Psoas muscle (tissue), 8 donors: ENCODE results near the gene GABRB1. TPM values are rescaled to one million over a fixed set of nuclear protein-coding genes. Genes with fewer than 3 reads are reported as not detected.

Source experiments
- ATAC-seq, 4 donors: fragments of 200-7000 bp; cut with Tn5 transposase; one replicate each; pipeline ENCODE4 v1.9.1; 2020; ENCODE audit warnings: moderate library complexity in 3 of 4, mild to moderate bottlenecking in 2 of 4
- DNase-seq, 2 donors: peaks; one replicate each; pipeline ENCODE4 v3.0.0-alpha.2; 2020
- H3K27ac ChIP-seq: fragments of 200-600 bp; one replicate; pipeline ENCODE4 v1.8.0; 2022
- H3K27me3 ChIP-seq, 3 donors: fragments of 200-600 bp in 1 of 3; one replicate each; pipeline versions ENCODE4 v1.6.1 to v1.8.0; 2013 to 2022; ENCODE audit warnings: low read length in 2 of 3, mild to moderate bottlenecking in 2 of 3, moderate library complexity in 1 of 3; ENCODE audit not compliant: insufficient read depth in 3 of 3
- H3K36me3 ChIP-seq, 2 donors: fragments of 200-600 bp in 1 of 2; one replicate each; pipeline versions ENCODE4 v1.6.1 to v1.8.0; 2013 to 2022; ENCODE audit warnings: low read depth in 1 of 2, mild to moderate bottlenecking in 1 of 2, moderate library complexity in 1 of 2; ENCODE audit not compliant: insufficient read depth in 1 of 2
- H3K4me1 ChIP-seq: fragments of 200-600 bp; one replicate; pipeline ENCODE4 v1.8.0; 2022
- H3K4me3 ChIP-seq: fragments of 200-600 bp; one replicate; pipeline ENCODE4 v1.8.0; 2022; ENCODE audit warnings: mild to moderate bottlenecking
- H3K9me3 ChIP-seq: fragments of 200-600 bp; one replicate; pipeline ENCODE4 v1.8.0; 2022
- CTCF ChIP-seq: fragments of 200-600 bp; IDR thresholded peaks from one replicate; pipeline ENCODE4 v1.8.0; 2022; ENCODE audit warnings: antibody characterized with exemption
- WGBS, 3 donors: extraction: QIAGEN DNeasy Blood & Tissue Kit; methylation state at CpG; one replicate each; pipeline versions ENCODE4 v1.1.6 to v1.1.7; 2013; 5-methylcytosine and 5-hydroxymethylcytosine counted together
- intact Hi-C, 2 donors: fragments of 100-400 bp; cut with DNase I; formaldehyde crosslinking; loops; one replicate each; pipeline versions ENCODE4 v1.11.0 to v1.14.2; 2022
- polyA plus RNA-seq, 3 donors: library from polyadenylated mRNA; stranded (reverse); fragments of 200-250 nt; gene quantifications; one replicate each; pipeline ENCODE4 v1.2.3, GENCODE V29; 2013
- total RNA-seq, 4 donors: library from RNA; stranded (reverse); fragmentation: NEBNext Ultra II Directional in 2 of 4; extraction: Animal tissue kit (Norgen Biotek cat#: 25700) in 2 of 4; gene quantifications; one replicate each; pipeline versions ENCODE4 v1.2.1 to v1.2.4, GENCODE V29; 2021 to 2023
- donor health status: healthy with polysubstance abuse.
- donor health status: DM: no; HTN: no; CAD: no; lungs with moderate emphysema.
- donor health status: Bipolar disorder and iron deficiency.
- donor health status: healthy.
- donor health status: DM: yes; HTN: yes; CAD: no.
- donor health status: DM: no; HTN: no; CAD: no.
- donor health status: DM: no; HTN: no; CAD: no.
- donor health status: DM: yes; HTN: yes; CAD: no.

GABRB1 gene
- total and polyA plus RNA-seq, 7 donors: not detected

GRCh38 chr4:46993075-46994006 lies 38.0 kb upstream of the GABRB1 start, which contains the start of gene GABRA4:
GABRA4 (minus strand) TSS chr4:46993581; CDS start chr4:46993424, 157 bp downstream.
- 1 to 2% (median 1%) methylated on average over 65 to 67 of the region's 67 CpGs for WGBS, 3 donors
- ATAC-seq (no peak), DNase-seq (no peak)
- Histone ChIP-seq H3K36me3 (no peaks in the 10 kb centered on the region), H3K9me3 (no peaks in the 10 kb centered on the region), H3K4me1 (no peaks in the 10 kb centered on the region), H3K27me3 (peaks cover 0 to 9% (median 7%) of the 10 kb centered on the region in 3 donors), H3K27ac (no peak within 1 kb of the TSS), H3K4me3 (no peak within 1 kb of the TSS)
- TF ChIP-seq CTCF: no peak
- intact Hi-C loops: no loop called here

- 1 to 2% (median 2%) methylated on average over 14 of the region's 14 CpGs for WGBS, 3 donors
- ATAC-seq (no peak), DNase-seq (no peak)
- TF ChIP-seq CTCF: no peak
- Histone ChIP-seq H3K4me3 (no peak overlapping the region), H3K4me1 (no peaks in the 10 kb centered on the region), H3K9me3 (no peaks in the 10 kb centered on the region), H3K27ac (no peak overlapping the region), H3K27me3 (peaks cover 0 to 9% (median 7%) of the 10 kb centered on the region in 3 donors), H3K36me3 (no peaks in the 10 kb centered on the region)
- intact Hi-C loops: no loop called here
These were observed 37.4 kb upstream of the GABRB1 start for GRCh38 chr4:46994007-46994405.

- ATAC-seq: no peak
- no peak for DNase-seq
- H3K27ac ChIP-seq: no peak overlapping the region
- no peaks in the 10 kb centered on the region for H3K36me3 ChIP-seq
- H3K4me1 ChIP-seq: no peaks in the 10 kb centered on the region
- H3K4me3 ChIP-seq: no peak overlapping the region
- TF ChIP-seq CTCF: no peak
- intact Hi-C loops: no loop called here
- no peaks in the 10 kb centered on the region for H3K27me3 ChIP-seq
- H3K9me3 ChIP-seq: no peaks in the 10 kb centered on the region
These were observed 31.8 kb upstream of the GABRB1 start for GRCh38 chr4:46999566-46999965.

- H3K36me3 ChIP-seq: no peaks in the 10 kb centered on the region
- no peak overlapping the region for H3K27ac ChIP-seq
- no peak overlapping the region for H3K4me3 ChIP-seq
- H3K27me3 ChIP-seq: no peaks in the 10 kb centered on the region
- ATAC-seq: no peak
- no peak for TF ChIP-seq CTCF
- 77 to 91% (median 86%) methylated on average over 1 of the region's 1 CpG for WGBS, 3 donors
- H3K4me1 ChIP-seq: no peaks in the 10 kb centered on the region
- H3K9me3 ChIP-seq: no peaks in the 10 kb centered on the region
- intact Hi-C loops: no loop called here
- DNase-seq: no peak
These were observed 31.0 kb upstream of the GABRB1 start for GRCh38 chr4:47000406-47000805.
